HG02884 (cell line): Measurements from ENCODE around the gene YBX2.

ENCODE experiments used
- ATAC-seq: cut with Tn5 transposase; IDR thresholded peaks from one replicate; pipeline ENCODE4 v1.9.1; 2021; ENCODE audit warnings: mild to moderate bottlenecking, moderate library complexity; ENCODE audit not compliant: unreplicated experiment

The YBX2 gene

DNA sequence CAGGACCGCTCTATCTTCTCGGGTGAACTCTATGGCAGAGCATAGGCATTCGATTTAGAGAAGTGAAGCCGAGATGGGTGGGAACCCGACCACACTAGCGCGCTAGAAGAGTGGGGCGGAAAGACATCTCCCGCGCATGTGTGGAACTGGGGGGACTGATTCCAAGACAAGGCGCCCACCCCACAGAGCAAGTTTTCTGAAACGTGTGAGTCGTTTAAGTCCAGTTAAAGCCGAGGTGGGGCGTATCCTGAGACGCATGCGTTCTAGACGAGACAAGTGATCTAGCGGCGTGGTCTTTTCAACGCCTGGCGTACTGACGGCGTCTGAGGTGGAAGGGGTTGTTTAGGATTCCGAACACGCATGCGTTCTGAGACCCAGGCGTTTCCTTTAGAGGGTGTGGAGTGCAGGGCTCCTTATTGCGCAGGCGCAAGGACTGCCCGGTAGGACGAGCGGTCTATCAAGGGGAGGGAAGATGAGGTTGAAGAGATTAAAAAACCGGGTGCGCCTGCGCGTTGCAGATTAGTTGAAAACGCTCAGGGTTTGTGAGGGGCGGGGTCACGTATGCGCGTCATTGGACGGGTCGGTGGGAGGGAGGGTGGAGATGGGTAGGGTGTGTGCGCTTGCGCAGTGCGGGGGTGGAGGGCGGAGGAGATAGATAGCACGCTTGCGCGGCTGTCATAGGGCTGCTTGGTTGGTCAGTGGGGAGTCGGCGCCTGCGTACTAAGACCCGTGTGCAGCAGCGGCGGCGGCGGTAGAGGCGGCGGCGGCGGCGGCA is 12.7 kb upstream of the YBX2 start, which contains the start of gene EIF5A:
Gene EIF5A, plus strand, starts transcription at position 718 of the 775 bp plus-strand sequence. CDS start 2,008 bp downstream, outside the sequence.
- peak; percentile 61 for ATAC-seq

DNA sequence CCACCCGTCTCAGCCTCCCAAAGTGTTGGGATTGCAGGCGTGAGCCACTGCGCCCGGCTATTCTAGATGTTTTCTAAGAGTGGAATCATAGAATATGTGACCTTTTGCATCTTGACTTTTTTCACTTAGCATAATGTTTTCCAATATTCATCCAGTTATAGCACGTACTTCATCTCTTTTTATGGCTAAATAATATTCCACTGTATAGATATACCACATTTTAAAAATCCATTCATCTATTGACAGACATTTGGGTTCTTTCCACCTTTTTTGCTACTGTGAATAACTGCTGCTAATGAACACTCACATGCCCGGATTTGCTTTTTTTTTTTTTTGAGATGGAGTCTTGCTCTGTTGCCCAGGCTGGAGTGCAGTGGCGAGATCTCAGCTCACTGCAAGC is 9.7 kb upstream of the YBX2 start:
- ATAC-seq: no peak

DNA sequence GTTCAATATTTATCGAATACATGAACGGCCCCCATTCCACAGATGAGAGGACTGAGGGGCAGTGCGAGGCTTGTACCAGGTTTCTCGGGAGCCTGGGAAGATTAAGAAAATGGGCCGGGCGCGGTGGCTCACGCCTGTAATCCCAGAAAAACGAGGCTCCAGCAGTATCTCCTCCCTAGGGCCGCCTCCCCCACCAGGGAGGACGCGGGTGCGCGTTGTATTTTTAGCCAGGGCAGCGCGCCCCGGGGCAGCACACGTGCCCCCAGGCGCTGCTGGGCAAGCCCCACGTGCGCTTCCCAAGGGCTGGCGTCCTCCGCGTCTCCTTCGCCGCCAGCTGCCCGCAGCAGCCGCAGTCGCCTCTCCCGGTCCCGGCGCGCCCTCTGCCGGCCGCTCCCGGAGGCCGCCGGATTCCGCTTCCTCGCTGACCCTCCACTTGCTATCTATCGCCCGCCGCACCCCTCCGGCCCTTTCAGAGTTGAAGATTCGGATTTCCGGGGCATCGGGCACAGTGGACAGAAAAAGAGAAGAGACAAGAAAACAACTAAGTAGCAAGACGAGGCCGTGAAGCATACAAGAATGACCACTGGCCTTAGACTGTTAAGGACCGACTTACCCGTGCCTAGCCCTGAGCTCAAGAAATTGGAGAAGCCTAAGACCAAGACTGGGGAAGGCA is 1.9 kb upstream of the YBX2 start:
- ATAC-seq: no peak

DNA sequence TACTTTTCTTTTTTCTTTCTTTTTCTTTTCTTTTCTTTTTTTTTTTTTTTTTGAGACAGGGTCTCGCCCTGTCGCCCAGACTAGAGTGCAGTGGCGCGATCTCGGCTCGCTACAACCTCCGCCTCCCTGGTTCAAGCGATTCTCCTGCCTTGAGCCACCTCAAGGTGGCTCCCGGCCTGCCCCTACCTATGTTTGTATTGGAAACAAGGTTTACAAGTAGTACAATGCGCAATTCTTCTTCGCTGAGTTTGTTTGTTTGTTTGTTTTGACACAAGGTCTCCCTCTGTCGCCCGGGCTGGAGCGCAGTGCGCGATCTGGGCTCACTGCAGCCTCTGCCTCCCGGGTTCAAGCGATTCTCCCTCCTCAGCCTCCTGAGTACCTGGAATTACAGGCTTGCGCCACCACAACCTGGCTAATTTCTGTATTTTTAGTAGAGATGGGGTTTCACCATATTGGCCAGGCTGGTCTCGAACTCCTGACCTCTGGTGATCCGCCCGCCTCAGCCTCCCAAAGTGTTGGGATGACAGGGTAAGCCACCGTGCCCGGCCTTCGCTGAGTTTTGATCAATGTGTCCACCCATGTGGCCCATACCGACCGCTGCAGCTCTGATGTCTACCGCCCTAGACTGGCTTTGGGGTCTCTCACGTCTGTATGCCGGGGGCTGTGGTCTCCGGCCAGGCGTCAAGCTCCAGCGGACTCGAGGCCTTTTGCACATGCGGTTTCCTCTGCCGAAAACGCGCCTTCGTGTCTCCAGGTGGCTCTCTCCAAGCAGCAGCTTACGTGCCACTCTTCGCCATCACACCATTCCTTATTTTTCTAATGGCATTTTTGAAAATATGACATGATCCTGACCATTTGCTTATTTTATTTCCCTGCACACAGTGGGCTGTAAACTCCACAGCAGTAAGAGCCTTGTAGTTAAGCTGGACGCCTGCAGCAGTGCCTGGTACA is 1.1 kb upstream of the YBX2 start:
- ATAC-seq: no peak

DNA sequence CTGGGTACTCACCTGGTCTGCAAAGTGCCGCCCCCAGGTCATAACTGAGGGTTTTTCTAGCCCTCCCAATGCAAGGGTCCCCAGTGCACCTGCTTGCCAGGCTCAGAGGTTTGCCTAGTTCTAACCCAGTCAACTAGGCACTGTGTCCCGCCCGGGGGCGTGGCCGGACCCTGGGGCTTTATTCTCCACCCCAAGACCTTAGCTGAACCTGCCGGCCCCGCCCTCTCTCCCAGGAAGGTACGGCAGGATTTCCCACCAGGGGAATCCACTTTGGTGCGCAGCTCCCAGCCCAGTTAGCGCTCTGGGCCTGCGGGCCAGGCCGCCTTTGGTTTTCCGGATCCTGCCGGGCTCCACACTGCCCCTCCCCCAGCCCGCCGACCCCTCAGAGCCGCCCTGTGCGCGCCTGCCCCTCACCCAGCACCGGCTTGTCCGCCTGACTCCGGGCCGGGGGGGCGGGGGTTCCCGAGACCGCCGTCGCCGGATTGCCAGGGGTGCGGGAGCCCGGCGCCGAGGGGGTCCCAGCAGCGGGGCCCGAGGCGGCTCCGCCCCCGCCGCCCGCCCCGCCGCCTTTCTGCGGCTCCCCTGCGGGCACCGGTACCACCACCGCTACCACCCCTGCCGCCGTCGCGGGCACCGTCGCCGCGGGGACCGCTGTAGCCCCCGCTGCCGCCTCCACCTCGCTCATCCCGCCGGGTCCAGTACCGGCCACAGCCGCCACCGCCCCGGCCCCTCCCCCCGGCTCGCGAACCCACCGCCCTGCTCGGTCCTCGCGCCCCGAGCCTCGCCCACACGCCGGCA is 424 bp downstream of the YBX2 start:
- ATAC-seq: no peak

DNA sequence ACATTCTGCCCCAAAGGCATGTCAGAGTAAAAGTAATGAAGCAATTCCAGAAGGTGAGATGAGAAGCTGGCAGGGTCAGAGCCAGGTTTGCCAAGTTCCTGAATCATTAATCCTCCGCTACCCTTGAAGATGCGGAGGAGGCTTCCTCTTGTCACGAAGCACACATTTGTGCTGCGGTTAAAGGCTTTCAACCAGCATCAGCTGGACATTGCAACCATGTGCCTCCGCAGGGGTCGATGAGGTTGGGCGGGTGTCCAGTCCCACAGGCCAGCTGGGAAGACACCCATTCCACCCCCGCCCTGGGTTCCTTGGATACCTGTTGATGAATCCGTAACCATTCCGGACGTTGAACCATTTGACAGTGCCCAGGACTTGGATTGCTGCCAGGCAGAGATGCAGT is 1.3 kb downstream of the YBX2 start:
- no peak for ATAC-seq

DNA sequence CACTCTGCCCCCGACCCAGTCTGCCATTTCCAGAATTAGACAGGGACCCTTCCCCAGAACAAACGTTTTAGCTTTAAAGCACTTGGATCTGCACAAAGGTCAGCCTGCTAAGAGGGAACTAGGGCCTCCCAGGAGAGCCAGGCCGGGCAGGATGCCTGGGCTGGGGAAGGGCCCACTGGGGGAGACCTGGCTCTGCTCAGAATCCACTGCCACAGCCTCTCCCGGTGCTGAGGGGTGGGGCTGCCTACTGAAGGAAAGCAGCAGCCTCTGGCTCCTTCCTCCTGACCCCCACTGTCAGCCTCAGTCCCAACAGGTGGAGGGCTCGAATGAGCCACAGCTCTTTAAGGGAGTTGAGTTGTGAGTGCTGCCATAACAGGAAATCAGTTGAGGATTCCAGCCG is 1.7 kb downstream of the YBX2 start:
- ATAC-seq: no peak

DNA sequence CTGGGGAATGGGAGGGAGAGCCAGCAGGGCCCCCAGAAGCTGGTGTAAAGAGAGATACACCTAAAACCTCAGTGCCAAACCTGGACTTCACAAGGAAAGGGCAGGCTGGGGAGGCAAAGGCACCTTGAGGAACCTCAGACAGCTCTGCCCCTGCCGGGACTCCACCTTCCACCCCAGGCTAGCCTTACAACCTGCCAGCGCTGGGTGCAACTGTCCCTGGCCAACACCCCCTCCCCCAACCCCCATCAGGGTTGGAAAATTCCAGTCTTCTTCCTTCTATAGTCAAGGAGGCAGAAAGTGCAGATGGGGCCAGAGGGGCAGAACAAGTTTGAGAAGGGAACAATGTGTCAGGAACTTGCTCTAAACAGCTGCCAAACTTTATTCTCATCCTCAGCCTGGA is 2.2 kb downstream of the YBX2 start:
- no peak for ATAC-seq

DNA sequence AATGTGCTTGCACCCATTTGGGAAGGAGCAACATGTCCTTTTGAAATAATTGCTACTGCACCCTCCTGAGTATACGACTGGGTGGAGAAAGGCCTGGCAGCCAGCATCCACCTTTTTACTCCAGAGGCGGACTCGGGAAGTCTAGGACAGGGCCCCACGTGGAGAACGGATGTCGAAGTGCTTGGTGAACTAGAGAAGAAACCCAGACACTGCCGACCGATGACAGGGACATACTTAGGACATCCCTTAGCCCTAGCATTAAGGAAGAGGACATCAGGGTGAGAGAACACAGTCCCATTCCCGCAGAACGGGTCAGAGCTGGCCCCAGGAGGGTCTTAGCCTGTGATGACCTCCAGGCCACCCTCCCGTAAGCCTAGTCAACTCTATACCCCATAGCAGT is 3.8 kb downstream of the YBX2 start:
- no peak for ATAC-seq

DNA sequence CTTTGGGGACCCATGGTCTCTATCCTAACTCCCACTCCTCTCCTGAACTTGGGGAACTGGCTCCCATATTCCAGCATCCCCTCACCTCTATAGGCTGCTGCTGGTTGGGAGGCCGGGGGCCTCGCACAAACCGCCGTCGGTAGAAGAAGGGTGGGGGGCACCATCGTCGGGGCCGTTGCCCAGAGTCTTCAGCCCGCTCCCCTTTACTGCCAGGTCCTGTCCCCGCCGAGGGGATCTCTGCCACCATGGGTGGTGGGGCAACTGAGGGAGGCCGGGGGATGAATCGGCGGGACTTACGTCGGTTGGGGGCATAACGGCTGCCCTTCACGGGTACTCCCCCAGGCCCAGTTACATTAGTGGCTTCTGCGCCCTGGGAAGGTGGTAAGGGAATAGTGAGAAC is 4.3 kb downstream of the YBX2 start:
- no peak for ATAC-seq

DNA sequence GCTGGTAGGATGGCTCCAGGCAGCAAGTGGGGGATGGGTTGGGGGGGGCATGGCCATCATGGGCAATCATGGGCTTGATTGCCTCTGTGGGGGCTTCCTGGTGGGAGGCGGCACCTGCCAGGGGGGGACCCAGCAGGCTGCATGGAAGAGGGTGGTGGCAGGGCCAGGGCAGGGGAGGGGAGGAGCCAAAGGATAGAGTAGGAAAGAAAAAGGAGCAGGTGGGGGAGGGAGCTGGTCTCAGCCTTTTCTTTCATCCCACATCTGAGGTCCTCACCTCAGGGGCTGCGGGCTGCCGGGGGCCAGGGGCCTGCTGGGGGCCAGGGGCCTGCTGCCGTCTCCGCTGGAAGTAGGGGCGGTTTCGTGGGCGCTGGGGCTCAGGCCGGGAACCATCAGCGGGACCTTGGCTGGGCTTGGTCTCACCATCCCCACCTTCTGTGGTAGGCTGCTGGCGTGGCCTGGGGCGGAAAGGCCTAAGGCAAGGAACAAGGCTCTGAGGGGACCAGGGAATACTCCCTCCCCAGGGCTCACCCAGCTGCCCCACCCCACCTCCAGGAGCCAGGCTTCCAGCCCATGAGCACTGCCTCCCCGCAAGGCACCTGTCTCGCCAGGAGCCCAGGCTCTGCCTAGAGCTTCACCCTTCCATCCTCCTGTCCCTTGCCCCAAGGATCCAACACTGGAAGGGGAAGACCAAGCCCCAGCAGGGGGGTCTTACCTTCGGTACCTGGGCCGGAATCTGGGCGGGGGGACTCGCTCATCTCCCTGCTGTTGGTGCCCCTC is 5.0 kb downstream of the YBX2 start:
- ATAC-seq: no peak

DNA sequence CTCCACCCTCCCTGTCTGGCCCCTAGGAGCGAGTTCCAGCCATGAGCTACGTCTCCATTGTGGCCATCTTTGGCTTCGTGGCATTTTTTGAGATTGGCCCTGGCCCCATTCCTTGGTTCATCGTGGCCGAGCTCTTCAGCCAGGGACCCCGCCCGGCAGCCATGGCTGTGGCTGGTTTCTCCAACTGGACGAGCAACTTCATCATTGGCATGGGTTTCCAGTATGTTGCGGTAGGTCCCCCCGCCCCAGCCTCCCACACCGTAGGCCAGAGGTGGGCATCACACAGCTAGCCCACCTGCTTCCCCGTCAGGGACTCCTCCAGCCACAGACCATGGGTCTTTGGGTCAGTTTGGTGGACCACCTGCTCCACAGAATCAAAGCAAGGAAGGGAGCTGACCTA is 8.8 kb downstream of the YBX2 start:
- ATAC-seq: no peak

DNA sequence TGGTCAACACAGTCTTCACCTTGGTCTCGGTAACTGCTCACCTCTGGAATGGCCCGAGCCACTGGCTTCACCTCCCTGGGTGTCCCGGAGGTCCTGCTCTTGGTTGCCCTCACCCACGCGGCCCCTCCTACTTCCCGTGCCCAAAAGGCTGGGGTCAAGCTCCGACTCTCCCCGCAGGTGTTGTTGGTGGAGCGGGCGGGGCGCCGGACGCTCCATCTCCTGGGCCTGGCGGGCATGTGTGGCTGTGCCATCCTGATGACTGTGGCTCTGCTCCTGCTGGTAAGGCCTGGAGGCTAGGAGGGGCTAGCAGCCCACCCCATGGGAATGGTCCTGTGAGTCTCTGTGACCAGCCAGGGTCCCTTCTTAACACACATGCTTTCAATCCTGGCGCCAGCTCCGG is 9.5 kb downstream of the YBX2 start:
- no peak for ATAC-seq

DNA sequence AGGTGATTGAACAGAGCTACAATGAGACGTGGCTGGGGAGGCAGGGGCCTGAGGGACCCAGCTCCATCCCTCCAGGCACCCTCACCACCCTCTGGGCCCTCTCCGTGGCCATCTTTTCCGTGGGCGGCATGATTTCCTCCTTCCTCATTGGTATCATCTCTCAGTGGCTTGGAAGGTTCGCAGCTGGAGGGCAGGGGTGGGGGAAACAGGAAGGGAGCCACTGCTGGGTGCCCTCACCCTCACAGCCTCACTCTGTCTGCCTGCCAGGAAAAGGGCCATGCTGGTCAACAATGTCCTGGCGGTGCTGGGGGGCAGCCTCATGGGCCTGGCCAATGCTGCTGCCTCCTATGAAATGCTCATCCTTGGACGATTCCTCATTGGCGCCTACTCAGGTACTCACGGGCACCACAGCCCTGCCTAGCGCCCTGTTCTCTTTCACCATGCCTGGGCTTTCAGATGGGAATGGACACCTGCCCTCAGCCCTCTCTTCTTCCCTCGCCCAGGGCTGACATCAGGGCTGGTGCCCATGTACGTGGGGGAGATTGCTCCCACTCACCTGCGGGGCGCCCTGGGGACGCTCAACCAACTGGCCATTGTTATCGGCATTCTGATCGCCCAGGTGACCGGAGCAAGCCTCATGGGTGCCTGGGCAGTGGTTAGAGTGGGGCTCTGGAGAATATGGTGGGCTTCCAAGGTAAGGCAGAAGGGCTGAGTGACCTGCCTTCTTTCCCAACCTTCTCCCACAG is 10.8 kb downstream of the YBX2 start:
- no peak for ATAC-seq

DNA sequence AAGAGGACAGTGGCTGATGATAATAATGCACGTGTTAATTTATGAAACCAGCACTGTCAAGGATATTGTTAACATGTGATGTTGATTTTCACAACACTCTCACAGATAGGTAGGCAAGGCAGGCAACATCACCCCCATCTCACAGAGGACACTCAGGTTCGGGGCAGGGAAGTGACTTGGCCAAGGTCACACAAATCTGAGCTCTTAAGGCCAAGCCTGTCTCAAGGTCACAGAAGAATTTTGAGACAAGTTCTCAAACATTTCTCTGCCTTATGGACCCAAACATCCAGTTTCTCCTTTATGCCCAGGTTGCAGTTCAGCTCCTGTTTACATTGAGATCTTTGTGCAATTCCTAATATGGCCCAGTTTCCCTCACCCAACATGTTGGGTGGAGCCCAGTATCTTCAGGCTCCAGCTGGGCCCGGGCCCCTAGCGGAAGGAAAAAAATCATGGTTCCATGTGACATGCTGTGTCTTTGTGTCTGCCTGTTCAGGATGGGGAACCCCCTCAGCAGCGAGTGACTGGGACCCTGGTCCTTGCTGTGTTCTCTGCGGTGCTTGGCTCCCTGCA is 11.6 kb downstream of the YBX2 start:
- no peak for ATAC-seq

DNA sequence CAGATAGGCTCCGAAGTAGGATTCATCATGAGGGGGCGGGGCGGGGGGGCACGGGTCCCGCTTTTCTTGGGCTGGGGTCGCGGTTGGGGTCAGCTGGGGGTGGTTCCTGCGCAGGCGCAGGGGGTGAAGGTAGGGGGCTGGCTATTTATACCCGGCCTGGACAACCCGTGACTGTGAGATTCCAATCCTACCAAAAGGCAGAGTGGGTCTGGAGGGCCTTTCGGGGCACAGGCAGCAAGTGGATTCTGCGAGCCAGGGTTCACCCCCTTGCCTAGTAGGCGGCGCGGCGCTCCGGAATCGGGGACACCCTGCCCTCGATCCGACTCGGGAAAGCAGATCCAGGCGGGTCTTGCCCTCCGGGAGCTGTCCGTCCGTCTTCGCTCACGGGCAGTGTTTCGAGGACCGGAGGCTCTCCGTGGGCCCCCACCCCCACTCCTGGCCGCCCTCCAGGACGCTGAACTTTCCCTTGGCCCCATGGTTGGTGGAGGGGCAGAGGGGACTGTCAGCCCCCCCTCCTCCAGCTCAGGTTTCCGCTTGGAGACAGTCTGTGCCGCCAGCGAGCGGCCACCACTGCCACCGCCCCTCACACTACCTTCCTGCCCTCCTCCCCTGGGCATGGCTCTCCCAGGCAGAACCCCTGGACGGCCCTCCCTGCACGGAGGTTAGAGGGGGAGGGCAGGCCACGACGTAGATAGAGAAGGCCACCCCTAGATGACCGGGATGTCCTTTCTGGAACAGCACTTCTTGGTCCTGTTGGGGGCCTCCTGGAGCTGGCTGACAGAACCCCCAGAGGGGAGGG is 12.3 kb downstream of the YBX2 start:
- no peak for ATAC-seq

DNA sequence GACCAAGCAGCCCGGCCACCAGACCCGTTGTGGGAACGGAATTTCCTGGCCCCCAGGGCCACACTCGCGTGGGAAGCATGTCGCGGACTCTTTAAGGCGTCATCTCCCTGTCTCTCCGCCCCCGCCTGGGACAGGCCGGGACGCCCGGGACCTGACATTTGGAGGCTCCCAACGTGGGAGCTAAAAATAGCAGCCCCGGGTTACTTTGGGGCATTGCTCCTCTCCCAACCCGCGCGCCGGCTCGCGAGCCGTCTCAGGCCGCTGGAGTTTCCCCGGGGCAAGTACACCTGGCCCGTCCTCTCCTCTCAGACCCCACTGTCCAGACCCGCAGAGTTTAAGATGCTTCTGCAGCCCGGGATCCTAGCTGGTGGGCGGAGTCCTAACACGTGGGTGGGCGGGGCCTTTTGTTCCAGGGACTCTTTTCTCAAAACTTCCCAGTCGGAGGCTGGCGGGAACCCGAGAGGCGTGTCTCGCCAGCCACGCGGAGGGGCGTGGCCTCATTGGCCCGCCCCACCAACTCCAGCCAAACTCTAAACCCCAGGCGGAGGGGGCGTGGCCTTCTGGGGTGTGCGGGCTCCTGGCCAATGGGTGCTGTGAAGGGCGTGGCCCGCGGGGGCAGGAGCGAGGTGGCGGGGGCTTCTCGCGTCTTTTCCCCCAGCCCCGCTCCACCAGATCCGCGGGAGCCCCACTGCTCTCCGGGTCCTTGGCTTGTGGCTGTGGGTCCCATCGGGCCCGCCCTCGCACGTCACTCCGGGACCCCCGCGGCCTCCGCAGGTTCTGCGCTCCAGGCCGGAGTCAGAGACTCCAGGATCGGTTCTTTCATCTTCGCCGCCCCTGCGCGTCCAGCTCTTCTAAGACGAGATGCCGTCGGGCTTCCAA is 13.1 kb downstream of the YBX2 start, which contains the start of gene SLC2A4:
Gene SLC2A4, plus strand, starts transcription at position 645 of the 879 bp plus-strand sequence. Its CDS starts 217 bp downstream, at position 862.
- ATAC-seq: peak; percentile 54
